GM12872 (cell line): ENCODE data around the gene EGFR.

ENCODE experiments used
- TF ChIP-seq, protein P1 (sequence below): IDR thresholded peaks from 3 replicates; pipeline ENCODE4 v1.5.1; 2011; ENCODE audit warnings: low read depth, mild to moderate bottlenecking, low read length, moderate library complexity; ENCODE audit not compliant: insufficient read depth

EGFR gene

GRCh38 chr7:55189878-55190436, 171.1 kb downstream of the EGFR start:
- TF ChIP-seq, protein P1, sequence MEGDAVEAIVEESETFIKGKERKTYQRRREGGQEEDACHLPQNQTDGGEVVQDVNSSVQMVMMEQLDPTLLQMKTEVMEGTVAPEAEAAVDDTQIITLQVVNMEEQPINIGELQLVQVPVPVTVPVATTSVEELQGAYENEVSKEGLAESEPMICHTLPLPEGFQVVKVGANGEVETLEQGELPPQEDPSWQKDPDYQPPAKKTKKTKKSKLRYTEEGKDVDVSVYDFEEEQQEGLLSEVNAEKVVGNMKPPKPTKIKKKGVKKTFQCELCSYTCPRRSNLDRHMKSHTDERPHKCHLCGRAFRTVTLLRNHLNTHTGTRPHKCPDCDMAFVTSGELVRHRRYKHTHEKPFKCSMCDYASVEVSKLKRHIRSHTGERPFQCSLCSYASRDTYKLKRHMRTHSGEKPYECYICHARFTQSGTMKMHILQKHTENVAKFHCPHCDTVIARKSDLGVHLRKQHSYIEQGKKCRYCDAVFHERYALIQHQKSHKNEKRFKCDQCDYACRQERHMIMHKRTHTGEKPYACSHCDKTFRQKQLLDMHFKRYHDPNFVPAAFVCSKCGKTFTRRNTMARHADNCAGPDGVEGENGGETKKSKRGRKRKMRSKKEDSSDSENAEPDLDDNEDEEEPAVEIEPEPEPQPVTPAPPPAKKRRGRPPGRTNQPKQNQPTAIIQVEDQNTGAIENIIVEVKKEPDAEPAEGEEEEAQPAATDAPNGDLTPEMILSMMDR: no peak

GRCh38 chr7:55190511-55191160, 171.8 kb downstream of the EGFR start:
- TF ChIP-seq, protein P1: no peak

GRCh38 chr7:55191161-55191925, 172.5 kb downstream of the EGFR start:
- TF ChIP-seq, protein P1: no peak

GRCh38 chr7:55191926-55192692, 173.3 kb downstream of the EGFR start:
- TF ChIP-seq, protein P1: no peak

- TF ChIP-seq, protein P1: no peak
These were observed 173.9 kb downstream of the EGFR start for GRCh38 chr7:55192723-55193122.

DNA sequence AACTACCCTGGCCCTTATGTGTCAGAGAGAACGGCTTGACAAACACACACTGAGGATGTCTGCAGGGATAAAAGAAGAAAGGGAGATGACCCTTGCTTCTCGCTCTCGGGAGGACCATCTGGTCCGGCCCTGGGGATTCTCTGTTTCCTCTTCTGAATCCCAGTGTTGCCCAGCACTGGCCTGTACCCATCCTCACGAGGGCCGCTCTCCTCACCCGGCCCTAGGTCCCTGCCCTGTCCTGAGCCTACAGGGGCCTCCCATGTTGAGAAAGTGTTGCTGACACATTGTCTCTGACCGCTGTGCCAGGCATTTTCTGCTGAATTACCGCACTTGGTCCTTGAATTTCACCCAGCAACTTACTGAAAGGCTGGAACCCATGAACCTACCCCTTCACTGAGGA, 174.4 kb downstream of the EGFR start:
- TF ChIP-seq, protein P1: no peak

DNA sequence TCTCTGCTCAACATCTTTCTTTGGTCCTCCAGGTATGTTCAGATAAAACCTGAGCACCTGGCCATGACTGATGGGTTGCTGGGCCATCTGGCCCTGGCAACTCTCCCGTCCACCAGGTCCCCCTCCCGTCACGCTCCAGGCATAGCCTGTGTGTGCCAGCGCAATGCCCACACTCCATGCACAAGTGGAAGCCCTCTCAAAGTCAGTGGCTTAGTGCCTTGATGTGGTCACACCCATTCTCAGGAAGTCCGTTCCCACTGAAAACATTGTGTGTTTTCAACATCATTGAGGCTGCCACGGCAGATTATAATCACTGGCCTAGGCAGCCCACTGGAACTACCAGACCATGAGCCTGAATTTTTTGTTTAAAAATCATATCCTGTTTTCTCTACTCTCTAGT, 175.7 kb downstream of the EGFR start:
- TF ChIP-seq, protein P1: no peak
